Stomach (tissue), 4 donors: ENCODE results near the gene SYNE2.

ENCODE experiments used
- POLR2A ChIP-seq, 4 donors: fragments of 450-650 bp; IDR thresholded peaks; one replicate each; pipeline ENCODE4 v1.6.1; 2016; ENCODE audit warnings: antibody characterized with exemption in 4 of 4, control low read depth in 2 of 4, mild to moderate bottlenecking in 1 of 4, moderate library complexity in 1 of 4
- TF ChIP-seq, protein P1 (sequence below), 7 experiments: fragments of 450-650 bp in 4 of 7; fragments of 200-600 bp in 3 of 7; sonication (generic) in 3 of 7; IDR thresholded peaks; one replicate each; pipeline ENCODE4 v1.5.1; 2016 to 2019; ENCODE audit warnings: antibody characterized with exemption in 7 of 7, control low read depth in 2 of 7, mild to moderate bottlenecking in 1 of 7

DNA sequence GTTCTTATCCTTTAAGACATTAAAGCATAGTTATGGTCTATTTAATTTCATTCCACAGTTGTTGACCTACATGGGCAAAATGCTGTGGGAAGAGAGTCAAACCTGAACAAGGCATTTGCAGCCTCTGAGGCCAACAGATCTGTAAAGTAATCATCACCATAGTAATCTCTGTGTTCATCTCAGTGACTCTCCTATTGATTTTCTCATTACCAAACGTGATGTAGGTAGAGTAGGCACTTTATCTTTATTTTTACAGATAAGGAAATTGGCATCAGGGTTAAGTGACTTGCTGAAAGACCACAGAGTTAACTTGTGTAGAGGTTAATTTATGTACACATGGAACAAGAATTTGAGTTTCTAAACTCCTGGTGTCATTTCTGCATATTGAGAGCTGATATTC lies 238.4 kb downstream of the SYNE2 start:
- TF ChIP-seq, protein P1, sequence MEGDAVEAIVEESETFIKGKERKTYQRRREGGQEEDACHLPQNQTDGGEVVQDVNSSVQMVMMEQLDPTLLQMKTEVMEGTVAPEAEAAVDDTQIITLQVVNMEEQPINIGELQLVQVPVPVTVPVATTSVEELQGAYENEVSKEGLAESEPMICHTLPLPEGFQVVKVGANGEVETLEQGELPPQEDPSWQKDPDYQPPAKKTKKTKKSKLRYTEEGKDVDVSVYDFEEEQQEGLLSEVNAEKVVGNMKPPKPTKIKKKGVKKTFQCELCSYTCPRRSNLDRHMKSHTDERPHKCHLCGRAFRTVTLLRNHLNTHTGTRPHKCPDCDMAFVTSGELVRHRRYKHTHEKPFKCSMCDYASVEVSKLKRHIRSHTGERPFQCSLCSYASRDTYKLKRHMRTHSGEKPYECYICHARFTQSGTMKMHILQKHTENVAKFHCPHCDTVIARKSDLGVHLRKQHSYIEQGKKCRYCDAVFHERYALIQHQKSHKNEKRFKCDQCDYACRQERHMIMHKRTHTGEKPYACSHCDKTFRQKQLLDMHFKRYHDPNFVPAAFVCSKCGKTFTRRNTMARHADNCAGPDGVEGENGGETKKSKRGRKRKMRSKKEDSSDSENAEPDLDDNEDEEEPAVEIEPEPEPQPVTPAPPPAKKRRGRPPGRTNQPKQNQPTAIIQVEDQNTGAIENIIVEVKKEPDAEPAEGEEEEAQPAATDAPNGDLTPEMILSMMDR (IDR thresholded peaks at IDR 0.05), result no peak
- no peak for TF ChIP-seq POLR2A (IDR thresholded peaks at IDR 0.05)
